GM21528 (cell line): Measurements from ENCODE around the gene PARD3B.

Experiments
- ATAC-seq: cut with Tn5 transposase; IDR thresholded peaks from one replicate; pipeline ENCODE4 v1.9.1; 2021; ENCODE audit warnings: mild to moderate bottlenecking, moderate library complexity; ENCODE audit not compliant: unreplicated experiment, low FRiP score

The PARD3B gene

GRCh38 chr2:204808494-204808893 is 263.2 kb downstream of the PARD3B start:
- no peak for ATAC-seq

- no peak for ATAC-seq
These were observed 279.6 kb downstream of the PARD3B start for GRCh38 chr2:204824751-204825453.

- ATAC-seq, result no peak
These were observed 280.4 kb downstream of the PARD3B start for GRCh38 chr2:204825681-204826080.

GRCh38 chr2:204827701-204828590 is 282.7 kb downstream of the PARD3B start:
- no peak for ATAC-seq

GRCh38 chr2:204834716-204835384 is 289.6 kb downstream of the PARD3B start:
- ATAC-seq, result no peak

- no peak for ATAC-seq
These were observed 290.5 kb downstream of the PARD3B start for GRCh38 chr2:204835786-204836185.

- ATAC-seq, result no peak
These were observed 295.2 kb downstream of the PARD3B start for GRCh38 chr2:204840504-204840903.

GRCh38 chr2:204842068-204842467 is 296.8 kb downstream of the PARD3B start:
- ATAC-seq, result no peak

- no peak for ATAC-seq
These were observed 297.6 kb downstream of the PARD3B start for GRCh38 chr2:204842661-204843485.

- no peak for ATAC-seq
These were observed 301.2 kb downstream of the PARD3B start for GRCh38 chr2:204846471-204846870.

GRCh38 chr2:204849892-204850291 is 304.6 kb downstream of the PARD3B start:
- ATAC-seq, result no peak

- no peak for ATAC-seq
These were observed 305.3 kb downstream of the PARD3B start for GRCh38 chr2:204850581-204850980.

GRCh38 chr2:204853905-204854304 is 308.6 kb downstream of the PARD3B start:
- ATAC-seq, result no peak

- ATAC-seq, result no peak
These were observed 315.0 kb downstream of the PARD3B start for GRCh38 chr2:204860274-204860673.

- no peak for ATAC-seq
These were observed 317.5 kb downstream of the PARD3B start for GRCh38 chr2:204862809-204863208.

GRCh38 chr2:204863336-204863735 is 318.1 kb downstream of the PARD3B start:
- ATAC-seq, result no peak

- no peak for ATAC-seq
These were observed 324.0 kb downstream of the PARD3B start for GRCh38 chr2:204869132-204869823.

GRCh38 chr2:204870053-204870452 is 324.8 kb downstream of the PARD3B start:
- no peak for ATAC-seq

- ATAC-seq, result no peak
These were observed 326.1 kb downstream of the PARD3B start for GRCh38 chr2:204871231-204871953.
